Measurements from ENCODE around the gene ARHGAP15.

ARHGAP15 gene

DNA sequence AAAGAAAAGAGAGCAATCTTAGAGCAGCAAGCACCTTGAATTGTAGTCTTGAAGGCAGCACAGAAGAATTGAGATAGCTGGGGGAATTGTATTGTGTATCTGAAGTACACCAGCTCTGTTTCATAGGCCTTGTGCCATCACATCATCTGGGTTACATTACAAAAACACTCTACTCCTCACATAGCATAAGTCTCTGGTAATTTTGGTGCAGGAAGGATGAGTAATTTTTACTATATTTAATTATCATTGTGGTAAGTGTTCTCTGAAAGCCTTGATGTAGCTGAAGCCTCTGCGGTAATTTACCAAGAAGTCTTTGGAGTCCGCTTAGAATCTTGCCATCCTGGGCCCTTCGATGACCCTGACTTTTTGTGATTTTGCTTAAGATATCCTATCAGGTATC lies 291.1 kb downstream of the ARHGAP15 start:
- DNase-seq (ENCODE audit: low read depth): no peak
- no peak overlapping the region for H3K4me3 ChIP-seq (ENCODE audit: low read length)
- no peak for TF ChIP-seq CTCF (conservative IDR thresholded peaks at IDR 0.05; ENCODE audit: low read depth, low read length)

- no peak overlapping the region for H3K4me3 ChIP-seq (ENCODE audit: low read length)
- no peak for TF ChIP-seq CTCF (conservative IDR thresholded peaks at IDR 0.05; ENCODE audit: low read depth, low read length)
- DNase-seq (ENCODE audit: low read depth): no peak
Measured at GRCh38 chr2:143422681-143423080, 293.5 kb downstream of the ARHGAP15 start.

GRCh38 chr2:143425896-143426295 lies 296.7 kb downstream of the ARHGAP15 start:
- no peak for TF ChIP-seq CTCF (conservative IDR thresholded peaks at IDR 0.05; ENCODE audit: low read depth, low read length)
- H3K4me3 ChIP-seq (ENCODE audit: low read length): no peak overlapping the region
- DNase-seq (ENCODE audit: low read depth): no peak

- peak; percentile 31 for DNase-seq (ENCODE audit: low read depth)
- no peak for TF ChIP-seq CTCF (conservative IDR thresholded peaks at IDR 0.05; ENCODE audit: low read depth, low read length)
- no peak overlapping the region for H3K4me3 ChIP-seq (ENCODE audit: low read length)
Measured at GRCh38 chr2:143426296-143426695, 297.1 kb downstream of the ARHGAP15 start.

- TF ChIP-seq CTCF (conservative IDR thresholded peaks at IDR 0.05; ENCODE audit: low read depth, low read length): no peak
- DNase-seq (ENCODE audit: low read depth): no peak
Measured at GRCh38 chr2:143428700-143429099, 299.5 kb downstream of the ARHGAP15 start.

GRCh38 chr2:143429932-143430679 lies 300.9 kb downstream of the ARHGAP15 start:
- peak; percentile 75 for DNase-seq (ENCODE audit: low read depth)
- H3K4me3 ChIP-seq (ENCODE audit: low read length): no peak overlapping the region
- no peak for TF ChIP-seq CTCF (conservative IDR thresholded peaks at IDR 0.05; ENCODE audit: low read depth, low read length)

More at GRCh38 chr2:143428700-143429099, 299.5 kb downstream of the ARHGAP15 start:
- H3K4me3 ChIP-seq (ENCODE audit: low read length): no peak overlapping the region

GRCh38 chr2:143431316-143431715 lies 302.1 kb downstream of the ARHGAP15 start:
- no peak overlapping the region for H3K4me3 ChIP-seq (ENCODE audit: low read length)
- DNase-seq (ENCODE audit: low read depth): no peak
- TF ChIP-seq CTCF (conservative IDR thresholded peaks at IDR 0.05; ENCODE audit: low read depth, low read length): no peak

All from retinal pigment epithelial cell (primary cell).